Type B pancreatic cell (in vitro differentiated cells): ENCODE results near the gene PIWIL1. TPM values are rescaled to one million over a fixed set of nuclear protein-coding genes. Genes with fewer than 3 reads are reported as not detected.

ENCODE experiments used
- DNase-seq: peaks from one replicate; pipeline ENCODE4 v3.0.0; 2021; ENCODE audit warnings: mixed read lengths; ENCODE audit not compliant: unreplicated experiment; ENCODE audit errors: extremely low spot score
- H3K27ac Mint-ChIP-seq: 2 replicates; pipeline ENCODE4 v1.8.0; 2021; ENCODE audit warnings: mild to moderate bottlenecking, mixed read lengths
- H3K27me3 Mint-ChIP-seq: 2 replicates; pipeline ENCODE4 v1.8.0; 2021; ENCODE audit warnings: mixed read lengths
- H3K36me3 Mint-ChIP-seq: 2 replicates; pipeline ENCODE4 v1.8.0; 2021; ENCODE audit warnings: mixed read lengths
- H3K4me1 Mint-ChIP-seq: one replicate; pipeline ENCODE4 v1.8.0; 2021; ENCODE audit warnings: mixed read lengths; ENCODE audit not compliant: unreplicated experiment
- H3K4me3 Mint-ChIP-seq: 2 replicates; pipeline ENCODE4 v1.8.0; 2021; ENCODE audit warnings: mild to moderate bottlenecking, mixed read lengths
- H3K9me3 Mint-ChIP-seq: 2 replicates; pipeline ENCODE4 v1.8.0; 2021; ENCODE audit warnings: mixed read lengths
- CTCF ChIP-seq: fragments of 200-600 bp; sonication (generic); conservative IDR thresholded peaks from 2 replicates; pipeline ENCODE4 v1.5.0; 2021; ENCODE audit warnings: antibody characterized with exemption, mild to moderate bottlenecking
- total RNA-seq: library from RNA; stranded (reverse); gene quantifications from 2 replicates; pipeline ENCODE4 v1.2.1, GENCODE V29; 2021; ENCODE audit warnings: low replicate concordance

The PIWIL1 gene
- total RNA-seq, 1 donor from 2014 or later: not detected

- peaks cover 7% of the 10 kb centered on the region for H3K4me1 Mint-ChIP-seq
- no peak overlapping the region for H3K27ac Mint-ChIP-seq
- peaks cover 16% of the 10 kb centered on the region for H3K27me3 Mint-ChIP-seq
- peaks cover 4% of the 10 kb centered on the region for H3K36me3 Mint-ChIP-seq
- no peak overlapping the region for H3K4me3 Mint-ChIP-seq
- no peak for TF ChIP-seq CTCF
- no peaks in the 10 kb centered on the region for H3K9me3 Mint-ChIP-seq
- DNase-seq: no peak
Measured at GRCh38 chr12:130366159-130366558, 28.5 kb downstream of the PIWIL1 start.

- no peak overlapping the region for H3K27ac Mint-ChIP-seq
- peaks cover 7% of the 10 kb centered on the region for H3K4me1 Mint-ChIP-seq
- peaks cover 4% of the 10 kb centered on the region for H3K36me3 Mint-ChIP-seq
- no peak for TF ChIP-seq CTCF
- no peak overlapping the region for H3K4me3 Mint-ChIP-seq
- H3K27me3 Mint-ChIP-seq: peaks cover 17% of the 10 kb centered on the region
- no peak for DNase-seq
- no peaks in the 10 kb centered on the region for H3K9me3 Mint-ChIP-seq
Measured at GRCh38 chr12:130367003-130367402, 29.3 kb downstream of the PIWIL1 start.

- Mint-ChIP-seq H3K27ac (no peak overlapping the region), H3K9me3 (no peaks in the 10 kb centered on the region), H3K27me3 (peaks cover 17% of the 10 kb centered on the region), H3K4me3 (no peak overlapping the region), H3K4me1 (peaks cover 7% of the 10 kb centered on the region), H3K36me3 (peaks cover 4% of the 10 kb centered on the region)
- TF ChIP-seq CTCF: no peak
- no peak for DNase-seq
Measured at GRCh38 chr12:130367523-130367922, 29.8 kb downstream of the PIWIL1 start.

- H3K4me1 Mint-ChIP-seq: peaks cover 7% of the 10 kb centered on the region
- H3K9me3 Mint-ChIP-seq: no peaks in the 10 kb centered on the region
- no peak for DNase-seq
- no peak overlapping the region for H3K4me3 Mint-ChIP-seq
- H3K27me3 Mint-ChIP-seq: peaks cover 21% of the 10 kb centered on the region
- no peak for TF ChIP-seq CTCF
- H3K36me3 Mint-ChIP-seq: peaks cover 4% of the 10 kb centered on the region
- no peak overlapping the region for H3K27ac Mint-ChIP-seq
Measured at GRCh38 chr12:130369816-130370215, 32.1 kb downstream of the PIWIL1 start.

- no peak overlapping the region for H3K4me3 Mint-ChIP-seq
- H3K9me3 Mint-ChIP-seq: no peaks in the 10 kb centered on the region
Measured at GRCh38 chr12:130371296-130371695, 33.6 kb downstream of the PIWIL1 start.

More at GRCh38 chr12:130371296-130371695, 33.6 kb downstream of the PIWIL1 start:
- peaks cover 28% of the 10 kb centered on the region for H3K27me3 Mint-ChIP-seq
- H3K36me3 Mint-ChIP-seq: peaks cover 4% of the 10 kb centered on the region
- no peak for DNase-seq
- no peak overlapping the region for H3K27ac Mint-ChIP-seq
- TF ChIP-seq CTCF: no peak
- H3K4me1 Mint-ChIP-seq: peaks cover 7% of the 10 kb centered on the region
